SK-N-SH (cell line): ENCODE data around the gene GALNT6.

Experiments used
- CTCF ChIP-seq: fragments of 200-600 bp; sonication (generic); IDR thresholded peaks from 2 replicates; pipeline ENCODE4 v1.6.1; 2017; ENCODE audit warnings: antibody characterized with exemption, mild to moderate bottlenecking, moderate library complexity
- RAD21 ChIP-seq: IDR thresholded peaks from 2 replicates; pipeline ENCODE4 v1.6.1; 2012; ENCODE audit warnings: mild to moderate bottlenecking, low read length

GRCh38 chr12:51351913-51352532 lies 39.2 kb downstream of the GALNT6 start:
- TF ChIP-seq RAD21 (peak; percentile 62), CTCF (peak; percentile 58)
